NK-92 (cell line): ENCODE data around the gene PTPRT.
"Not testable (repeated sequence)": the region's sequence is repeated elsewhere in the genome, so short reads cannot be mapped to it uniquely, and the experiment has no call there.

Experiments
- DNase-seq: peaks from one replicate; lab custom pipeline; 2025; ENCODE audit not compliant: unreplicated experiment; lab: John Stamatoyannopoulos, UW

Gene PTPRT

DNA sequence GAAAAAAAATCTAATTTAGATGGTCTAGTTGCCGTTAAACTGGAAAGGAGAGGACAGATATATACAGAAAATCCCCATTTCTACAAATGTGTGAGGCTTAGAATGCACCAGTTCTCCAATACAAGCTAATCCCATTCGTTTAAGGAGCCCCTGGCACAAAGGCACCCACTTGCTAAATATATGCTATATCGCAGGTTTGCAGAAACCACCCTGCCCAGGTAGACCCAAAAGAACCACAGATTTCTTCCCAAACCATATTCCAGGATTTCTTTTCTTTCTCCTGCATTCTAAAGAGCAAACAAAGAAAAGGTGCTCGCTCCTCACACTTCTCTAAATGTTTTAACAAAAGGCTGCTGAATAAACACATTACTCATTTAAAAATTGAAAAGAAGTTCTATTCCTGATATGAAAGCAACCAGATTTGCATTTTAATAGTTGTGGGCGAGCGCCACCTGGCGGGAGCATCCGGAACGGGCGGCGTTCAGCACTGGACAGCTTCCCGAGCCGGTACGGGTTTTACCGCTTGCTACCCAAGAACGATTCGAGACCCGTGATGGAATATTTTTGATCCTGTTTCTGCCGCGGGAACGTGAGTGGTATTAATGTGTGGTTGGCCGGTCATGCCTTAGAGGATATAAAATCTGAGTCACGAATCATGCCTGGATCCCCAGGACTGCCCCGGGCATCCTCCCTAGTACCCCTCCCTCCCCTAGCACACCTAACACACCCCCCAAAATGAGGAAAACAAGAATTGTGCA lies 2.1 kb downstream of the PTPRT start:
- no peak for DNase-seq

GRCh38 chr20:43186312-43186711 lies 3.4 kb downstream of the PTPRT start:
- DNase-seq = no peak

GRCh38 chr20:43185901-43186300 lies 3.8 kb downstream of the PTPRT start:
- no peak for DNase-seq

DNA sequence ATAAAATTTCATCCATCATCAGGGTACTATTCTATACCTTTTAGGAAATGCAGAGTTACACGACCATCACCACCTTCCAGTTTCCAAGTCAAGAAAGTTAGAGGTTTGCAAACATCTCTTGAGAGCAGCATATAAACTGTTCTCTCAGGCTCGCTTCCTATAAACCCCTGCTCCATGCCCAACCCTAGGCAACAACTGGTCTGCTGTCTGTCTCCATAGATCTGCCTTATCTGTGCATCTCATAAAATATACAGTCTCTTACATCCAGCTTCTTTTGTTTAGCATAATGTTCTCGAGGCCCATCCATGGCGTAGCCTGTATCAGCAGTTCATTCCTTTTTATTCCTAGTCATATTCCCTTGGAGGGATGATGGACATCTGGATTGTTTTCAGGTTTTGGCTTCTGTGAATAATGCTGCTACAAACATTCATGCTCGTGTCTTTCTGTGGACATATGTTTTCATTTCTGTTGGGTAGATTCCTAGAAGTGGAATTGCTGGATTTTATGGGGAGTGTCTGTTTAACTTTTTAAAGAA lies 6.1 kb downstream of the PTPRT start:
- no peak for DNase-seq

DNA sequence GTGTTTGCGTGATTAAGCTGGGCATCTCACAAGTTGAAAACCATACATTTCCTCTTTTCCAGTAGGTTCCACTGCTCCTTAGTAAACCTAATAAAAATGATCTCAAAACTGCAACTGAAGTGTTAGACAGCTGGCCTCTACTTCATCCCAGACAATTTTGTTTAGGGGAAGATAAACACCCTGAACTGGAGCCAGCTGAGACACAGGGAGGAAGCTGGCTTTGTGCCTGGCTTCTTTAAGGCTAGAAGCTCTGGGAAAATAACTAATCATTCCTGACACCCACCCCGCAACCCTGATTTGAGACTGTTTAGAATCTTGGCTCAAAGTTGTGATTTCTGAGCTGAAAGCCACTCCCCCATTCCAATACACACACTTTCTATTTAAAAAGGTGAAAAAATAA lies 11.6 kb downstream of the PTPRT start:
- no peak for DNase-seq

DNA sequence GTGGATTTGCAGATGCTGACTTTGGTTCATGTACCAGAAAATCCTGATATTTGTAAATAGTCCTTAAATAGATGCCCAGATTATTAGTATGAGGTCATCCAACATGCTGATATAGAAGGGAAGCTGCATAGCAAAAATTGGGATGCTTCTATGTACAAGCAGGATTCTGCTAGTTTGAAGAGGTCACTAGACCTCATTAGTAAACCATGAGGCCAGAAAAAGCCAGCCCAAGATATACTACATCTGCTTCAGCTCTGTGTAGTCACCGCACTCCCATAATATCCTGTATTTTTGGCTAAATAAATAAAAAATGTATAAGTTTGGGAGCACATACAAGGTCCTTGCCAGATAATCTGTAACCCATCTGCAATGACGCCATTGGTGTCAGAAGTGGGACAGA lies 13.0 kb downstream of the PTPRT start:
- DNase-seq = no peak

GRCh38 chr20:43171930-43172329 lies 17.8 kb downstream of the PTPRT start:
- no peak for DNase-seq

DNA sequence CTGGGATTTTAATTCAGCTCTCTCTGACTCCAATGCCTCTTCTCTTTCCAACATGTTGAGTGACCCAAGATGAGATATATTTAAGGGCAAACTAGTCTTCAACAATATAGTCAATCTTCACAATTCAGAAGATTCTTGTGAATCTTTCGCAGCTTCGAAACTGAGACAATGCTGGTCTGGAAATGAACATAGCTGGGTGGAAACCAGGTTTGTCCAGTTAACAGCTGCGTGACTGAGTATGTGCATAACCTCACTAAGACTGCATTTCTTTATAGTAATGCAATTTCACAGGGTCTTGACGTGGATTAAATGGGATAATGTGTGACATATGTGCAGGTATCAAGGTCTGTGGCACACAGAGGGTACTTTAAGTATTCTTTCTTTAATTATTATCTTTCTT lies 18.9 kb downstream of the PTPRT start:
- DNase-seq = no peak

DNA sequence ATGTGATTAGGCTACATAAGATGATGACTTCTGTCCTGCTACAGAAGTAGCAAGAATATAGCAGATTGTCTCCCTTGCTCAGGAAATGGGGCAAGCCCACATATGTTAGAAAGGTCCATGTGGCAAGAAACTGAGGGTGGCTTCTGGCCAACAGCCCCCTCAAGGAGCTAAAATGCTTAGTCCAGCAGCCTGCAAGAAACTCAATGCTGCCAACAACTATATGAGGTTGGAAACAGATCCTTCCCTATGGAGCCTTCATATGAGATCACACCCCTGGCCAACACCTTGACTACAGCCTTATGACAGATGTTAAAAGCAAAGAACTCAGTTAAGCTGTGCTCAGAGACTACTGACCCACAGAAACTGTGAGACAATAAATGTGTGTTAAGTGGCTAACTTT lies 22.1 kb downstream of the PTPRT start:
- DNase-seq = no peak

GRCh38 chr20:43167021-43167420 lies 22.7 kb downstream of the PTPRT start:
- DNase-seq = no peak

- DNase-seq = no peak
Observed at GRCh38 chr20:43165611-43166010, 24.1 kb downstream of the PTPRT start.

GRCh38 chr20:43164736-43165135 lies 25.0 kb downstream of the PTPRT start:
- DNase-seq = not testable (repeated sequence)

GRCh38 chr20:43161716-43162115 lies 28.0 kb downstream of the PTPRT start:
- DNase-seq = no peak

GRCh38 chr20:43160941-43161340 lies 28.8 kb downstream of the PTPRT start:
- no peak for DNase-seq

- DNase-seq = no peak
Observed at GRCh38 chr20:43159994-43160393, 29.7 kb downstream of the PTPRT start.

- no peak for DNase-seq
Observed at GRCh38 chr20:43155366-43156100, 34.2 kb downstream of the PTPRT start.

GRCh38 chr20:43151901-43152300 lies 37.8 kb downstream of the PTPRT start:
- DNase-seq = no peak

DNA sequence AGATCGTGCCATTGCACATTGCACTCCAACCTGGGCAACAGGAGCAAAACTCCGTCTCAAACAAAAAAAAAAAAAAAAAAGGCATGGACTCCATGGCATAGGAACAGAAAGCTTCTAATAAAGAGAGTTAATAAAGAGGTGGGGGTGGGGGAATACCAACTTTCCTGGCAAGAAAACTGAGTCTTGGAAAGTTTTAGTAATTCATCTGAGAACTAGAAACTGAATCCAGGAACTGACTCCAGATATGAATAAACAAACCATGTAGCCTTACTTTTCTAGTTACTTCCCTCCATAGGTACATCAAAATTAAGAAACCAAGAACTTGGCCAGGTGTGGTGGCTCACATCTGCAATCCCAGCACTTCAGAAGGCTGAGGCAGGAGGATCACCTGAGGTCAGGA lies 38.5 kb downstream of the PTPRT start:
- no peak for DNase-seq

DNA sequence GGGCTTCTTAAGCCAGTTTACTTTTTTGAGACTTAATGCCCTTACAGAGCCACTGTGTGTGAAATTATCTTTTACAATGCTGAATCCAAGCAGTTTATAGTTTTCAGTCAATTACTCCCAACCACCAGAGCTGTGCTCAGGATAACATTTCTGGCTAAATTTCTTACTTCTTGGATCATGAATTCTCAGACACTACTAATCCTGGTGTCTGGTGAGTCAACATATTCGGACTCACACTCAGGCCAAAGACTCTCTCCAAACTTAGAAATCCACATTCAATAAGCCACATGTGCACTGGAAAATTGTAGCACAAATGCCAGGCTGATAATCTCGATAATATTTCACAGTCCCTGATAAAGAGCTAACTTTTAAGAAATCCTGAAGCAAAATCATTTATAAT lies 49.0 kb downstream of the PTPRT start:
- no peak for DNase-seq

GRCh38 chr20:43138061-43138770 lies 51.5 kb downstream of the PTPRT start:
- no peak for DNase-seq

DNA sequence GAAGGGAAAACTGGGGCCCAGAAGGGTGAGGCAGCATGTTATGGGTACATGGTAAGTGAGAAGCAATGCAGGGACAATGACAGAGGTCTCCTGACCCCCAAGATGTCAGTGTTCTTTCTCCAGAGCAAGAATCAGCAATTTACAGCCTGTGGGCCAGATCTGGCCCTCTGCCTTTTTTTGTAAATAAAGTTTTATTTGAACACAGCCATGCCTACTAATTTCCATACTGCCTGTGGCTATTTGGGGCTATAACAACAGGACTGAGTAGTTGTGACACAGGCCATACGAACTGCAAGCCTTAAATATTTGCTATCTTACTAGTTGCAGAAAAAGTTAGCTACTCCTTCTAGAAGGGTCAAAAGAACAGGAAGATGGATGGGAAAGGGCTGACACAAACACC lies 52.5 kb downstream of the PTPRT start:
- no peak for DNase-seq

- no peak for DNase-seq
Observed at GRCh38 chr20:43124241-43124640, 65.5 kb downstream of the PTPRT start.
